OCI-LY7 (cell line): ENCODE results near the gene CTDSPL2. TPM values are rescaled to one million over a fixed set of nuclear protein-coding genes. Genes with fewer than 3 reads are reported as not detected.

Experiments
- BruUV-seq: library from RNA; stranded (reverse); fragments of 400-500 nt; replicated peaks from 2 replicates; lab custom pipeline; 2021; lab: Mats Ljungman, UMichigan
- CTCF ChIA-PET: fragments of 300-600 bp; sonication (Branson Sonifier 250); formaldehyde crosslinking; loops from one replicate; lab custom pipeline; 2022; ENCODE audit warnings: antibody characterized with exemption; ENCODE audit not compliant: unreplicated experiment; lab: Charles Lee
- POLR2A ChIA-PET: fragments of 300-600 bp; sonication (Branson Sonifier 250); formaldehyde crosslinking; loops from one replicate; lab custom pipeline; 2022; ENCODE audit warnings: antibody characterized with exemption; lab: Charles Lee
- DNase-seq: peaks from one replicate; pipeline ENCODE4 v3.0.0-alpha.2; 2015; ENCODE audit warnings: low spot score
- H2AFZ ChIP-seq: fragments of 200-600 bp; sonication (generic), shearing (Covaris generic); 2 replicates; pipeline ENCODE4 v1.6.1; 2014; ENCODE audit warnings: mild to moderate bottlenecking, antibody characterized with exemption, low read length, moderate library complexity
- H3K27ac ChIP-seq: fragments of 200-600 bp; sonication (generic); 2 replicates; pipeline ENCODE4 v1.5.1; 2014; ENCODE audit warnings: mixed run types, low read depth, mild to moderate bottlenecking, moderate library complexity, low read length, inconsistent platforms; ENCODE audit not compliant: poor library complexity, severe bottlenecking
- H3K36me3 ChIP-seq: fragments of 200-600 bp; sonication (generic); 2 replicates; pipeline ENCODE4 v1.6.1; 2014; ENCODE audit warnings: mild to moderate bottlenecking, antibody characterized with exemption, low read length, moderate library complexity, mixed read lengths; ENCODE audit not compliant: insufficient read depth
- H3K4me1 ChIP-seq: fragments of 200-600 bp; sonication (generic); 2 replicates; pipeline ENCODE4 v1.5.1; 2014; ENCODE audit warnings: mild to moderate bottlenecking, low read length; ENCODE audit not compliant: insufficient read depth, poor library complexity, severe bottlenecking
- H3K4me2 ChIP-seq: fragments of 200-600 bp; sonication (generic); 2 replicates; pipeline ENCODE4 v1.6.1; 2014; ENCODE audit warnings: mild to moderate bottlenecking, low read length
- H3K4me3 ChIP-seq: fragments of 200-600 bp; sonication (generic); 2 replicates; pipeline ENCODE4 v1.5.1; 2014; ENCODE audit warnings: mild to moderate bottlenecking, low read depth, low read length; ENCODE audit not compliant: poor library complexity, severe bottlenecking
- H3K79me2 ChIP-seq: fragments of 200-600 bp; sonication (generic); 2 replicates; pipeline ENCODE4 v1.6.1; 2016; ENCODE audit warnings: low read depth, mild to moderate bottlenecking, low read length, moderate library complexity, mixed read lengths; ENCODE audit not compliant: insufficient read depth
- H3K9me2 ChIP-seq: fragments of 200-600 bp; sonication (generic); 2 replicates; pipeline ENCODE4 v1.6.1; 2016; ENCODE audit warnings: mild to moderate bottlenecking, low read length, mixed read lengths; ENCODE audit not compliant: insufficient read depth
- H3K9me3 ChIP-seq: fragments of 200-600 bp; sonication (generic); 2 replicates; pipeline ENCODE4 v1.6.1; 2014; ENCODE audit warnings: mild to moderate bottlenecking, mixed run types, low read length, mixed read lengths
- H4K20me1 ChIP-seq: fragments of 200-600 bp; sonication (generic); 2 replicates; pipeline ENCODE4 v1.6.1; 2014; ENCODE audit warnings: mild to moderate bottlenecking, antibody characterized with exemption, low read length, moderate library complexity, mixed read lengths; ENCODE audit not compliant: insufficient read depth
- EZH2phosphoT487 ChIP-seq: fragments of 200-600 bp; sonication (generic); IDR thresholded peaks from 2 replicates; pipeline ENCODE4 v1.6.1; 2018; ENCODE audit warnings: low read depth, borderline replicate concordance, mild to moderate bottlenecking, mixed run types, antibody characterized with exemption, low read length, moderate library complexity, mixed read lengths
- intact Hi-C: fragments of 100-400 bp; cut with micrococcal nuclease; formaldehyde crosslinking; loops from one replicate; pipeline ENCODE4 v1.10.0; 2022; ENCODE audit not compliant: unreplicated experiment
- total RNA-seq, 2 experiments: library from RNA; depleted of rRNA in 1 of 2; stranded (reverse); fragments of >200 nt in 1 of 2; shearing (Covaris generic) in 1 of 2; gene quantifications; 2 replicates each; pipeline ENCODE4 v1.2.3, GENCODE V29; 2014 to 2022
- TF ChIP-seq, protein P1 (sequence below): fragments of 200-600 bp; sonication (generic); conservative IDR thresholded peaks from 2 replicates; pipeline ENCODE4 v1.5.1; 2014; ENCODE audit warnings: mild to moderate bottlenecking, antibody characterized with exemption, low read length, moderate library complexity, mixed read lengths

CTDSPL2 gene
- total RNA-seq, 2 experiments from 2014 or later = 88.0 to 138 TPM

DNA sequence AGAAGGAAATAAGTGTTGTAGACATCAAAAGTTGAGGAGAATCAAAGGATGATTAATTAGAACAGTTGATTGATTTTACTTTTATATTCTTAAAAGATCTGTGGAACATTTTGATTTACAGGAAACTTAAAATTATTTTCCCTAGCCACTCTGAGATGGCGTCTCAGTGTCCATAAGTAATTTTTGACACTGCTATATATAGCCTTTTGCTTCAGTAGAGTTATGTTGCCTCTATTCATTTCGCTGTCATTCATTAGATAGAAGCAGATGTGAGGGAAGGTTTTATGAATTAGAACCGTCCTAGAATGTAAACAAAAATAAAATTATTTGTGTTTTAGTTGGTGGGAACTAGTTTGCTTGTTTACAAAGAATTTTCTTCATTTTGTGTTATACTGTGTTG lies 58.5 kb downstream of the CTDSPL2 start:
- intact Hi-C loops = no loop called here
- H4K20me1 ChIP-seq = 0 out of 2 replicates have a peak, but pooled peaks cover 8% of the 10 kb centered on the region

DNA sequence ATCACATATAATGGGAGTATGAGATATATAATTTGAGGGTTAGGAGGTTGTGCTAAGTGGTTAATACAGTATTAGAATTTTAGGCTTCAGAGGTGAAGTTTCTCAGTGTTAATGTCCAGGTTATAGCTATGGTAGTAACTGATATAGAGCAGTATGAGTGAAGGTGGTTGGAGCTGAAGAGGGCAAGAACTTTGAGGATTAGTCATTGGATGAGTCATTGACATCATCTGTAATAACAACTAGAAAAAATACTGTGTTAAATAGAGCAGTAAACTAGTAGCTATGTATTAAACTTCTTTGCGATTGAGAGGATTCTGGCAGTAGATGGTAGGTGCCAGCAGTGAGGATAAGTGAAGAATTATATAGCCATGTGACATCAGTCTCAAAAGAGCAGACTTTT lies 62.0 kb downstream of the CTDSPL2 start:
- intact Hi-C loops = no loop called here
- H3K9me2 ChIP-seq = no peaks in the 10 kb centered on the region
- H4K20me1 ChIP-seq = peaks cover 8% of the 10 kb centered on the region; the same call in 1 of the 2 replicates
- no TSS peak for BruUV-seq
- CTCF ChIA-PET = no interaction called here
- no peak for TF ChIP-seq EZH2phosphoT487
- TF ChIP-seq, protein P1, sequence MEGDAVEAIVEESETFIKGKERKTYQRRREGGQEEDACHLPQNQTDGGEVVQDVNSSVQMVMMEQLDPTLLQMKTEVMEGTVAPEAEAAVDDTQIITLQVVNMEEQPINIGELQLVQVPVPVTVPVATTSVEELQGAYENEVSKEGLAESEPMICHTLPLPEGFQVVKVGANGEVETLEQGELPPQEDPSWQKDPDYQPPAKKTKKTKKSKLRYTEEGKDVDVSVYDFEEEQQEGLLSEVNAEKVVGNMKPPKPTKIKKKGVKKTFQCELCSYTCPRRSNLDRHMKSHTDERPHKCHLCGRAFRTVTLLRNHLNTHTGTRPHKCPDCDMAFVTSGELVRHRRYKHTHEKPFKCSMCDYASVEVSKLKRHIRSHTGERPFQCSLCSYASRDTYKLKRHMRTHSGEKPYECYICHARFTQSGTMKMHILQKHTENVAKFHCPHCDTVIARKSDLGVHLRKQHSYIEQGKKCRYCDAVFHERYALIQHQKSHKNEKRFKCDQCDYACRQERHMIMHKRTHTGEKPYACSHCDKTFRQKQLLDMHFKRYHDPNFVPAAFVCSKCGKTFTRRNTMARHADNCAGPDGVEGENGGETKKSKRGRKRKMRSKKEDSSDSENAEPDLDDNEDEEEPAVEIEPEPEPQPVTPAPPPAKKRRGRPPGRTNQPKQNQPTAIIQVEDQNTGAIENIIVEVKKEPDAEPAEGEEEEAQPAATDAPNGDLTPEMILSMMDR = no peak
- H3K4me2 ChIP-seq = no peak overlapping the region
- H2AFZ ChIP-seq = no peak overlapping the region
- H3K9me3 ChIP-seq = no peaks in the 10 kb centered on the region
- H3K4me3 ChIP-seq = no peak overlapping the region
- no peak for DNase-seq
- POLR2A ChIA-PET = no interaction called here
- no peaks in the 10 kb centered on the region for H3K4me1 ChIP-seq
- no peaks in the 10 kb centered on the region for H3K79me2 ChIP-seq
- H3K27ac ChIP-seq = no peak overlapping the region
- peaks cover 94% of the 10 kb centered on the region for H3K36me3 ChIP-seq

More for the DNA sequence above, 58.5 kb downstream of the CTDSPL2 start:
- peaks cover 17% of the 10 kb centered on the region for H3K79me2 ChIP-seq
- no peak overlapping the region for H3K4me2 ChIP-seq
- no peaks in the 10 kb centered on the region for H3K4me1 ChIP-seq
- no peak overlapping the region for H2AFZ ChIP-seq
- TF ChIP-seq EZH2phosphoT487 = no peak
- TF ChIP-seq, protein P1 = no peak
- ChIA-PET POLR2A (interaction anchor here (1.0 kb wide), 1 partner anchor 24 kb away, joined by 4 read pairs; no protein-coding TSS in a partner anchor), CTCF (no interaction called here)
- H3K36me3 ChIP-seq = peaks cover 75% of the 10 kb centered on the region
- no peak overlapping the region for H3K4me3 ChIP-seq
- no peaks in the 10 kb centered on the region for H3K9me3 ChIP-seq
- DNase-seq = no peak
- H3K27ac ChIP-seq = no peak overlapping the region
- no TSS peak for BruUV-seq
- H3K9me2 ChIP-seq = no peaks in the 10 kb centered on the region

DNA sequence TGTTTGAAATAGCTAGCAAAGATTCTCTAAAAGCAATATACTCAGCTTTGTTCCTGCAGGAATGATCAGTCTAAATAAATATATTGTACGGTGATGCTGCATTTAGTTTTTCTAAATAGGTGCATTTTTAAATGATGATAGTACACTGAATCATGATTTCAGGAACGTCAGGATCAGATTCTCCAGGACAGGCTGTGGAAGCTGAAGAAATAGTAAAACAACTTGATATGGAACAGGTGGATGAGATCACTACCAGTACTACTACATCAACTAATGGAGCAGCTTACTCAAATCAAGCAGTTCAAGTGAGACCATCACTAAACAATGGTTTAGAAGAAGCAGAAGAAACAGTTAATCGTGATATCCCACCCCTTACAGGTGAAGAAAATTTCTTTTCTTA lies 63.2 kb downstream of the CTDSPL2 start:
- Histone ChIP-seq H3K4me3 (no peak overlapping the region), H3K9me3 (no peaks in the 10 kb centered on the region), H3K4me2 (no peak overlapping the region), H4K20me1 (peaks cover 8% of the 10 kb centered on the region; the same call in 1 of the 2 replicates), H3K79me2 (no peaks in the 10 kb centered on the region), H3K9me2 (no peaks in the 10 kb centered on the region), H3K36me3 (peaks cover 92% of the 10 kb centered on the region), H3K27ac (no peak overlapping the region), H2AFZ (no peak overlapping the region), H3K4me1 (no peaks in the 10 kb centered on the region)
- ChIA-PET CTCF (no interaction called here), POLR2A (interaction anchor here (1.2 kb wide), 1 partner anchor 46 kb away, joined by 4 read pairs; the partner anchor contains the start of gene EIF3J)
- intact Hi-C loops = no loop called here
- TF ChIP-seq EZH2phosphoT487 = no peak
- TF ChIP-seq, protein P1 = no peak
- BruUV-seq = no TSS peak
- DNase-seq = no peak
